Measurements from ENCODE around the gene ARL6IP4.

DNA sequence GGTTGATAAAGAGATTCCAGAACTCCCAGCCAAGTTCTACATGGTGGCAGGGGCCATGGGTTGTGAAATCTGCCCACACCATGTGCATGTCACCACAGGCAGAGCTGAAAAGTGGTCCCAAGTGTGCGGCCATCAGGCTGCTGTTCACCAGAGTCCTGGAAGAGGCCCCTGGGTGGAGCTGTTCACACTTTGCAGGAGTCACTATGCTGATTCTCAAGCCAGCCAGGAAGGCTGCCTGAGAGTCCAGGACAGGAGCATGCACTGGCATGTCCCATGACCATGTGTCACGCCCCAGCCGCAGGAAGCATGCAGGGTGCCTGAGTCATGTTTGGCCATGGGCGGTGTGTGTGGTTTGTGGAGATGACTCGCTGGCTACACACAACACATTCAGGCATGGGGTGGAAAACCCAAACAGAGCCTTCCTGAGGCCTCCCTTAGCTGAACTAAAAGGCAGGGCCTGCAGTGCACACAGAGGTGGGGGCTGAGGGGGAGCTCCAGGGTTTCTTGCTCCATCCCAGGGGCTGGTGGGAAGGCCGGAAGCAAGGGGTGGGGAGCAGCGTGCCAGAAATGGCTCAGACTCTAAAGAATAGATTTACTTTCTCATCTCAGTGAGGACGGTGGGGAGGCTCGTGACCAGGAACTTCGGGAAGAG, 33.7 kb upstream of the ARL6IP4 start:
- no peak for TF ChIP-seq POLR2A (IDR thresholded peaks at IDR 0.05; ENCODE audit: low read length)
- TF ChIP-seq, protein P1, sequence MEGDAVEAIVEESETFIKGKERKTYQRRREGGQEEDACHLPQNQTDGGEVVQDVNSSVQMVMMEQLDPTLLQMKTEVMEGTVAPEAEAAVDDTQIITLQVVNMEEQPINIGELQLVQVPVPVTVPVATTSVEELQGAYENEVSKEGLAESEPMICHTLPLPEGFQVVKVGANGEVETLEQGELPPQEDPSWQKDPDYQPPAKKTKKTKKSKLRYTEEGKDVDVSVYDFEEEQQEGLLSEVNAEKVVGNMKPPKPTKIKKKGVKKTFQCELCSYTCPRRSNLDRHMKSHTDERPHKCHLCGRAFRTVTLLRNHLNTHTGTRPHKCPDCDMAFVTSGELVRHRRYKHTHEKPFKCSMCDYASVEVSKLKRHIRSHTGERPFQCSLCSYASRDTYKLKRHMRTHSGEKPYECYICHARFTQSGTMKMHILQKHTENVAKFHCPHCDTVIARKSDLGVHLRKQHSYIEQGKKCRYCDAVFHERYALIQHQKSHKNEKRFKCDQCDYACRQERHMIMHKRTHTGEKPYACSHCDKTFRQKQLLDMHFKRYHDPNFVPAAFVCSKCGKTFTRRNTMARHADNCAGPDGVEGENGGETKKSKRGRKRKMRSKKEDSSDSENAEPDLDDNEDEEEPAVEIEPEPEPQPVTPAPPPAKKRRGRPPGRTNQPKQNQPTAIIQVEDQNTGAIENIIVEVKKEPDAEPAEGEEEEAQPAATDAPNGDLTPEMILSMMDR (IDR thresholded peaks at IDR 0.05) = 0 out of 3 replicates have a peak, but pooled peaks have one; percentile 16
- TF ChIP-seq, protein P2, sequence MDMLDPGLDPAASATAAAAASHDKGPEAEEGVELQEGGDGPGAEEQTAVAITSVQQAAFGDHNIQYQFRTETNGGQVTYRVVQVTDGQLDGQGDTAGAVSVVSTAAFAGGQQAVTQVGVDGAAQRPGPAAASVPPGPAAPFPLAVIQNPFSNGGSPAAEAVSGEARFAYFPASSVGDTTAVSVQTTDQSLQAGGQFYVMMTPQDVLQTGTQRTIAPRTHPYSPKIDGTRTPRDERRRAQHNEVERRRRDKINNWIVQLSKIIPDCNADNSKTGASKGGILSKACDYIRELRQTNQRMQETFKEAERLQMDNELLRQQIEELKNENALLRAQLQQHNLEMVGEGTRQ (IDR thresholded peaks at IDR 0.05) = peak; percentile 27; the same call in 1 of the 2 replicates
- no peak for TF ChIP-seq NFE2L2 (conservative IDR thresholded peaks at IDR 0.05; ENCODE audit: low read length)
- TF ChIP-seq SMC3 (IDR thresholded peaks at IDR 0.05) = peak; percentile 42; the same call in 2 of the 3 replicates
- TF ChIP-seq RNF2 (IDR thresholded peaks at IDR 0.05; ENCODE audit: borderline replicate concordance, low read depth) = no peak
- TF ChIP-seq, protein P3, sequence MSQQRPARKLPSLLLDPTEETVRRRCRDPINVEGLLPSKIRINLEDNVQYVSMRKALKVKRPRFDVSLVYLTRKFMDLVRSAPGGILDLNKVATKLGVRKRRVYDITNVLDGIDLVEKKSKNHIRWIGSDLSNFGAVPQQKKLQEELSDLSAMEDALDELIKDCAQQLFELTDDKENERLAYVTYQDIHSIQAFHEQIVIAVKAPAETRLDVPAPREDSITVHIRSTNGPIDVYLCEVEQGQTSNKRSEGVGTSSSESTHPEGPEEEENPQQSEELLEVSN (IDR thresholded peaks at IDR 0.05; ENCODE audit: borderline replicate concordance, low read depth) = no peak
- peak; percentile 22 to 39; a peak in 2 of 5 replicates for TF ChIP-seq EP300 (IDR thresholded peaks at IDR 0.05)

All from A549 (cell line).